Upper lobe of right lung (tissue), 1 donor: ENCODE results near the gene ATP6V1G2. TPM values are rescaled to one million over a fixed set of nuclear protein-coding genes. Genes with fewer than 3 reads are reported as not detected.

Experiments
- ATAC-seq: fragments of 200-7000 bp; cut with Tn5 transposase; one replicate; pipeline ENCODE4 v1.9.1; 2020; ENCODE audit warnings: mild to moderate bottlenecking, moderate library complexity
- DNase-seq: peaks from one replicate; pipeline ENCODE4 v3.0.0-alpha.2; 2020
- H3K27ac ChIP-seq: fragments of 200-600 bp; one replicate; pipeline ENCODE4 v1.8.0; 2022
- H3K27me3 ChIP-seq: fragments of 200-600 bp; one replicate; pipeline ENCODE4 v1.8.0; 2022; ENCODE audit warnings: mild to moderate bottlenecking
- H3K36me3 ChIP-seq: fragments of 200-600 bp; one replicate; pipeline ENCODE4 v1.8.0; 2022
- H3K4me1 ChIP-seq: fragments of 200-600 bp; one replicate; pipeline ENCODE4 v1.8.0; 2022
- H3K4me3 ChIP-seq: fragments of 200-600 bp; one replicate; pipeline ENCODE4 v1.8.0; 2022; ENCODE audit warnings: mild to moderate bottlenecking
- H3K9me3 ChIP-seq: fragments of 200-600 bp; one replicate; pipeline ENCODE4 v1.8.0; 2022
- intact Hi-C: fragments of 100-400 bp; cut with DNase I; formaldehyde crosslinking; loops from one replicate; pipeline ENCODE4 v1.11.0; 2022
- total RNA-seq: library from RNA; stranded (reverse); fragmentation: NEBNext Ultra II Directional; extraction: Animal tissue kit (Norgen Biotek cat#: 25700); gene quantifications from one replicate; pipeline ENCODE4 v1.2.1, GENCODE V29; 2021
- TF ChIP-seq, protein P1 (sequence below): fragments of 200-600 bp; IDR thresholded peaks from one replicate; pipeline ENCODE4 v1.8.0; 2022; ENCODE audit warnings: antibody characterized with exemption
- donor health status: DM: no; HTN: yes; CAD: no; lungs with severe emphysema.

Gene ATP6V1G2
- total RNA-seq, 1 donor from 2014 or later: 0.75 TPM

- no peaks in the 10 kb centered on the region for H3K9me3 ChIP-seq
- H3K27me3 ChIP-seq: no peaks in the 10 kb centered on the region
- TF ChIP-seq, protein P1, sequence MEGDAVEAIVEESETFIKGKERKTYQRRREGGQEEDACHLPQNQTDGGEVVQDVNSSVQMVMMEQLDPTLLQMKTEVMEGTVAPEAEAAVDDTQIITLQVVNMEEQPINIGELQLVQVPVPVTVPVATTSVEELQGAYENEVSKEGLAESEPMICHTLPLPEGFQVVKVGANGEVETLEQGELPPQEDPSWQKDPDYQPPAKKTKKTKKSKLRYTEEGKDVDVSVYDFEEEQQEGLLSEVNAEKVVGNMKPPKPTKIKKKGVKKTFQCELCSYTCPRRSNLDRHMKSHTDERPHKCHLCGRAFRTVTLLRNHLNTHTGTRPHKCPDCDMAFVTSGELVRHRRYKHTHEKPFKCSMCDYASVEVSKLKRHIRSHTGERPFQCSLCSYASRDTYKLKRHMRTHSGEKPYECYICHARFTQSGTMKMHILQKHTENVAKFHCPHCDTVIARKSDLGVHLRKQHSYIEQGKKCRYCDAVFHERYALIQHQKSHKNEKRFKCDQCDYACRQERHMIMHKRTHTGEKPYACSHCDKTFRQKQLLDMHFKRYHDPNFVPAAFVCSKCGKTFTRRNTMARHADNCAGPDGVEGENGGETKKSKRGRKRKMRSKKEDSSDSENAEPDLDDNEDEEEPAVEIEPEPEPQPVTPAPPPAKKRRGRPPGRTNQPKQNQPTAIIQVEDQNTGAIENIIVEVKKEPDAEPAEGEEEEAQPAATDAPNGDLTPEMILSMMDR: no peak
- peaks cover 97% of the 10 kb centered on the region for H3K36me3 ChIP-seq
- intact Hi-C loops: no loop called here
- ATAC-seq (no peak), DNase-seq (no peak)
- no peak overlapping the region for H3K27ac ChIP-seq
- no peak overlapping the region for H3K4me3 ChIP-seq
- peaks cover 6% of the 10 kb centered on the region for H3K4me1 ChIP-seq
Observed at GRCh38 chr6:31534011-31534410, 12.4 kb downstream of the ATP6V1G2 start.

DNA sequence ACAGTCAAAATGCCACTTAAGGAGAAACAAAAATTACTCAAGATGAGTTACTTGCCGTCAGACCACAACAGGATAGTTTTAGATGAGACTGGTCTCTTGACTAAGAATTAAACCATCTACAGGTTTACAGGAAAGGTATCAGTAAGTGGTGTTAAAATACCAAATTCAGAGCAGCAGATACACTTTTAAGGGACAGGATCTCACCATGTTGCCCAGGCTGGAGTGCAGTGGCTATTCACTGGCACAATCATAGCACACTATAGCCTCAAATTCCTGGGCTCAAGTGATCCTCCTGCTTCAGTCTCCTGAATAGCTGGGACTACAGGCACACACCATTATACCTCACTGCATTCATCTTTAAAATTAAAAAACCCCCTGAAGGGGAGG is 13.0 kb downstream of the ATP6V1G2 start:
- no peak overlapping the region for H3K27ac ChIP-seq
- H3K27me3 ChIP-seq: no peaks in the 10 kb centered on the region
- TF ChIP-seq, protein P1: no peak
- H3K4me1 ChIP-seq: peaks cover under 1% of the 10 kb centered on the region
- H3K36me3 ChIP-seq: peaks cover 91% of the 10 kb centered on the region
- no peaks in the 10 kb centered on the region for H3K9me3 ChIP-seq
- H3K4me3 ChIP-seq: no peak overlapping the region
- intact Hi-C loops: no loop called here
- no peak for DNase-seq
- ATAC-seq: no peak

- Histone ChIP-seq H3K4me1 (no peaks in the 10 kb centered on the region), H3K9me3 (no peaks in the 10 kb centered on the region), H3K4me3 (no peak overlapping the region), H3K27ac (no peak overlapping the region), H3K36me3 (peaks cover 85% of the 10 kb centered on the region), H3K27me3 (no peaks in the 10 kb centered on the region)
- ATAC-seq (no peak), DNase-seq (no peak)
- TF ChIP-seq, protein P1: no peak
- intact Hi-C loops: no loop called here
Observed at GRCh38 chr6:31532644-31533454, 13.6 kb downstream of the ATP6V1G2 start.

DNA sequence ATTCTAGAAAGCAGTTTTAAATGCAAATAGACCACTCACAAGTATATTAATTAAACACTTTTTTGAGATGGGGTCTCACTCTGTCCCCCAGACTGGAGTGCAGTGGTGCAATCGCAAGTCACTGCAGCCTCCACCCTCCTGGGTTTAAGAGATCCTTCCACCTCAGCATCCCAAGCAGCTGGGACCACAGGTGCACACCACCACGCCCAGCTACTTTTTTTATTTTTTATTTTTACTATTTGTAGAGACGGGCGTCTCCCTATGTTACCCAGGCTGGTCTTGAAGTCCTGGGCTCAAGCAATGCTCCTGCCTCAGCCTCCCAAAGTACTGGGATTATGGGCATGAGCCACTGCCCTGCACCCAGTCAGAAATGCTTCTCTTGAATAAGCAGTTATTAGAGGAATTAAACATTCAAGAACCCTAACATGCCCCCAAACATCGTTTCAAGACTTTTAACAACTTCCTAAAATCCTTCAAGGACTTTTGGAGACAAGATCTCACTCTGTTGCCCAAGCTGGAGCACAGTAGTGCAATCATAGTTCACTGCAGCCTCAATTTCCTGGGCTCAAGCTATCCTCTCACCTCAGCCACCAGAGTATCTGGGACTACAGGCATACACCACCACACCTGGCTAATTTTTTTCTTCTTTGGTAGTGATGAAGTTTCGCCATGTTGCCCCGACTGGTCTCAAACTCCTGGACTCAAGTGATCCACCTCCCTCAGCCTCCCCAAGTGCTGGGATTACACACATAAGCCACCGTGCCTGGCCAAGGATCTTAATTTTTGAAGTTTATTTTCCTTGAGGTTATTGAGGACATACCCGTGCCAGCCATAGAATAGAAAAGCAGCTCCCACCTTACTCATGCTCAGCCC is 14.4 kb downstream of the ATP6V1G2 start:
- H3K27me3 ChIP-seq: no peaks in the 10 kb centered on the region
- no peak overlapping the region for H3K27ac ChIP-seq
- TF ChIP-seq, protein P1: no peak
- ATAC-seq: no peak
- no peak for DNase-seq
- H3K9me3 ChIP-seq: no peaks in the 10 kb centered on the region
- H3K36me3 ChIP-seq: peaks cover 77% of the 10 kb centered on the region
- H3K4me3 ChIP-seq: no peak overlapping the region
- intact Hi-C loops: no loop called here
- H3K4me1 ChIP-seq: no peaks in the 10 kb centered on the region

DNA sequence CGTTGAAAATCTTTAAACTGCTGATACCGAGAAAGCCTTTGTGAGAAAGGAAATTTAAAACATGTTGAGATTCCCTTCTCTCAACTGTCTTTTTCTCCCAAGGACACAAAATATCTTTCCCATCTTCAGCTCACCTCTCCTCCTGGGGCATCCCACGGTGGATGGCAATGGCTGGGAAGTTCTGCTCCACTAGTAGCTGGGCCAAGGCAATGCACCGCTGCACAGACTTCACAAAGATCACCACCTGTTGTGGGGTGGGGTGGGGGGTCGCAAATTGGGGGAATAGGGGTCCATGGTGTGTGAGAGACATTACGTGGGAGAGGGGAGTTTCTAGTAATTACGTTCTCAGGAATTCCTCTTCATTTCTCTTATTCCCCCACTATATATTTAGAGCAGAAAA is 15.2 kb downstream of the ATP6V1G2 start:
- Histone ChIP-seq H3K36me3 (peaks cover 68% of the 10 kb centered on the region), H3K27ac (no peak overlapping the region), H3K4me1 (peaks cover 7% of the 10 kb centered on the region), H3K27me3 (no peaks in the 10 kb centered on the region), H3K4me3 (no peak overlapping the region), H3K9me3 (no peaks in the 10 kb centered on the region)
- no peak for DNase-seq
- intact Hi-C loops: no loop called here
- ATAC-seq: no peak
- TF ChIP-seq, protein P1: no peak
